SK-N-SH (cell line): ENCODE results near the gene ARMC10. TPM values are rescaled to one million over a fixed set of nuclear protein-coding genes. Genes with fewer than 3 reads are reported as not detected.

Experiments
- CTCF ChIA-PET: fragments of 300-600, 350-600 bp; formaldehyde crosslinking; extraction: SDS; loops from one replicate; lab custom pipeline; 2021; lab: Yijun Ruan, JAX
- POLR2A ChIA-PET: fragments of 350-600 bp; sonication (Branson Sonifier 250); formaldehyde crosslinking; extraction: SDS; loops from one replicate; lab custom pipeline; 2020; ENCODE audit warnings: antibody characterized with exemption, inconsistent platforms; lab: Yijun Ruan, JAX
- DNase-seq: peaks from one replicate; pipeline ENCODE4 v3.0.0; 2012
- H2AFZ ChIP-seq: fragments of 200-600 bp; sonication (generic); 2 replicates; pipeline ENCODE4 v1.8.1; 2016; ENCODE audit warnings: antibody characterized with exemption, mild to moderate bottlenecking, low read depth
- H3F3A ChIP-seq: fragments of 200-600 bp; sonication (generic); replicated peaks from 2 replicates; pipeline ENCODE3; 2016; ENCODE audit warnings: antibody characterized with exemption, mild to moderate bottlenecking; ENCODE audit not compliant: insufficient read depth
- H3K27ac ChIP-seq, 2 experiments: fragments of 200-500 bp in 1 of 2; fragments of 200-600 bp in 1 of 2; sonication (Bioruptor generic) in 1 of 2; sonication (generic), shearing (Covaris generic) in 1 of 2; 2 replicates each; pipeline versions ENCODE4 v1.5.1 to v1.6.1; 2014 to 2016; ENCODE audit warnings: low read depth in 2 of 2, inconsistent platforms in 1 of 2, low read length in 1 of 2, mild to moderate bottlenecking in 1 of 2, mixed read lengths in 1 of 2
- H3K27me3 ChIP-seq: fragments of 200-600 bp; sonication (generic), shearing (Covaris generic); 2 replicates; pipeline ENCODE4 v1.6.1; 2016; ENCODE audit warnings: mixed run types; ENCODE audit not compliant: insufficient read depth
- H3K36me3 ChIP-seq, 2 experiments: fragments of 200-500 bp in 1 of 2; fragments of 200-600 bp in 1 of 2; sonication (Bioruptor generic) in 1 of 2; sonication (generic) in 1 of 2; replicated peaks in 1 of 2; 2 replicates each; pipeline versions ENCODE3 to v1.5.1; 2014 to 2016; ENCODE audit warnings: low read length in 1 of 2, mild to moderate bottlenecking in 1 of 2; ENCODE audit not compliant: insufficient read depth in 2 of 2, control insufficient read depth in 1 of 2
- H3K4me1 ChIP-seq, 2 experiments: fragments of 200-500 bp in 1 of 2; fragments of 200-600 bp in 1 of 2; sonication (Bioruptor generic) in 1 of 2; sonication (generic), shearing (Covaris generic) in 1 of 2; 2 replicates each; pipeline versions ENCODE4 v1.5.1 to v1.6.1; 2014 to 2016; ENCODE audit warnings: low read depth in 1 of 2, low read length in 1 of 2, mixed run types in 1 of 2; ENCODE audit not compliant: insufficient read depth in 2 of 2, control insufficient read depth in 1 of 2
- H3K4me2 ChIP-seq: fragments of 200-600 bp; sonication (generic), shearing (Covaris generic); 2 replicates; pipeline ENCODE4 v1.6.1; 2017; ENCODE audit warnings: mixed run types
- H3K4me3 ChIP-seq, 2 experiments: fragments of 200-500 bp in 1 of 2; fragments of 200-600 bp in 1 of 2; sonication (Bioruptor generic) in 1 of 2; sonication (generic), shearing (Covaris generic) in 1 of 2; 2 replicates each; pipeline versions ENCODE4 v1.5.1 to v1.8.1; 2014 to 2016; ENCODE audit warnings: low read depth in 2 of 2, inconsistent platforms in 1 of 2, low read length in 1 of 2, mild to moderate bottlenecking in 1 of 2, mixed read lengths in 1 of 2, moderate library complexity in 1 of 2
- H3K79me2 ChIP-seq: fragments of 200-600 bp; sonication (generic); 2 replicates; pipeline ENCODE4 v1.8.1; 2017; ENCODE audit warnings: mild to moderate bottlenecking; ENCODE audit not compliant: insufficient read depth
- H3K9ac ChIP-seq: fragments of 200-600 bp; sonication (generic); 2 replicates; pipeline ENCODE4 v1.6.1; 2017; ENCODE audit warnings: mixed run types
- H3K9me2 ChIP-seq: fragments of 200-600 bp; sonication (generic); 2 replicates; pipeline ENCODE4 v1.6.1; 2017; ENCODE audit warnings: mixed run types
- H3K9me3 ChIP-seq: fragments of 200-600 bp; sonication (generic); 2 replicates; pipeline ENCODE4 v1.6.1; 2017; ENCODE audit warnings: mixed run types, mild to moderate bottlenecking, moderate library complexity
- H4K20me1 ChIP-seq: fragments of 200-600 bp; sonication (generic); 2 replicates; pipeline ENCODE4 v1.6.1; 2017; ENCODE audit warnings: mild to moderate bottlenecking, mixed run types; ENCODE audit not compliant: insufficient read depth
- CHD2 ChIP-seq: fragments of 150-350 bp; IDR thresholded peaks from 2 replicates; pipeline ENCODE4 v1.6.1; 2018; ENCODE audit warnings: low read length; ENCODE audit not compliant: partially characterized antibody
- ELF1 ChIP-seq: IDR thresholded peaks from 2 replicates; pipeline ENCODE4 v1.4.0; 2012
- FOXM1 ChIP-seq: IDR thresholded peaks from 2 replicates; pipeline ENCODE4 v1.4.0; 2012; ENCODE audit warnings: low read depth, mild to moderate bottlenecking
- GATA2 ChIP-seq: sonication (generic); formaldehyde crosslinking; IDR thresholded peaks from 2 replicates; pipeline ENCODE4 v1.5.0; 2020; ENCODE audit warnings: mild to moderate bottlenecking, missing genetic modification reagents
- MEF2A ChIP-seq: IDR thresholded peaks from 2 replicates; pipeline ENCODE4 v1.4.0; 2012; ENCODE audit warnings: low read depth, borderline replicate concordance
- MXI1 ChIP-seq: IDR thresholded peaks from 2 replicates; pipeline ENCODE4 v1.6.1; 2012; ENCODE audit warnings: mild to moderate bottlenecking, low read depth, low read length, improper control_type of control experiment
- NFIC ChIP-seq: IDR thresholded peaks from 2 replicates; pipeline ENCODE4 v1.4.0; 2012; ENCODE audit warnings: borderline replicate concordance
- NRF1 ChIP-seq: IDR thresholded peaks from 2 replicates; pipeline ENCODE4 v1.6.1; 2012; ENCODE audit warnings: low read depth, mild to moderate bottlenecking, low read length
- RXRA ChIP-seq: IDR thresholded peaks from 2 replicates; pipeline ENCODE4 v1.4.0; 2012; ENCODE audit warnings: low read depth, mild to moderate bottlenecking, borderline replicate concordance
- SMC3 ChIP-seq: IDR thresholded peaks from 2 replicates; pipeline ENCODE4 v1.6.1; 2012; ENCODE audit warnings: low read depth, low read length, improper control_type of control experiment
- TCF12 ChIP-seq: IDR thresholded peaks from 2 replicates; pipeline ENCODE4 v1.4.0; 2012
- TEAD4 ChIP-seq: IDR thresholded peaks from 2 replicates; pipeline ENCODE4 v1.4.0; 2012; ENCODE audit warnings: mild to moderate bottlenecking, borderline replicate concordance; ENCODE audit not compliant: insufficient read depth
- YY1 ChIP-seq: IDR thresholded peaks from 2 replicates; pipeline ENCODE4 v1.4.0; 2012; ENCODE audit warnings: low read depth, mild to moderate bottlenecking
- WGBS: methylation state at CpG from one replicate; pipeline ENCODE4 v1.1.6; 2017; ENCODE audit warnings: low lambda C conversion rate; 5-methylcytosine and 5-hydroxymethylcytosine counted together
- polyA plus RNA-seq, 3 experiments: library from polyadenylated mRNA; depleted of rRNA; stranded (reverse); fragments of >200 nt; gene quantifications; 2 replicates each; pipeline ENCODE4 v1.2.3, GENCODE V29; 2012
- TF ChIP-seq, protein P1 (sequence below): fragments of 200-600 bp; sonication (generic); IDR thresholded peaks from 2 replicates; pipeline ENCODE4 v1.6.1; 2017; ENCODE audit warnings: antibody characterized with exemption, mild to moderate bottlenecking, moderate library complexity
- TF ChIP-seq, protein P2 (sequence below): IDR thresholded peaks from 2 replicates; pipeline ENCODE4 v1.6.1; 2012; ENCODE audit warnings: mild to moderate bottlenecking, low read depth, low read length, moderate library complexity
- TF ChIP-seq, protein P3 (sequence below): IDR thresholded peaks from 2 replicates; pipeline ENCODE4 v1.4.0; 2012; ENCODE audit warnings: low read depth, borderline replicate concordance

Gene ARMC10
- polyA plus RNA-seq, 1 of the 3 experiments (the other 2 are of a cell fraction): 43.4 TPM

DNA sequence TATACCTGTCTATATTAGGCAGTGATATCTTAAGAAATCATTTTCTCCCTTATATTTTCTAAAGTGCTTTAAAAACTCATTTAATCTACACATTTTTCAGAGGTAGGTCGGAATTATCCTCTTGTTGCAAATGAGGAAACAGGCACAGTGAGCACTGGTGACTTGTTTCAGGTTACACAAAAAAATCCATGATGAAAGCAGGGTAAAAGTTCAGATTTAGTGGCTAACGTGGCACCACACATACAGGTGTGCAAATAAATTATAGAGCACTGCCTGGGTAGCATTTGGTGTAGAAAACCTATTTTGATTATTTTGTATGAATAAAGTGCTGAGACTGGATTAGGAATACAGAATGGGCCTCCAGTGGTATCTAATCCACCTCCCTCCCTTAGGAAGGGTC lies 26.6 kb downstream of the ARMC10 start:
- H3K9ac ChIP-seq: no peak overlapping the region
- H3K9me3 ChIP-seq: no peaks in the 10 kb centered on the region
- no peak overlapping the region for H3K27ac ChIP-seq
- no peak overlapping the region for H2AFZ ChIP-seq
- no peaks in the 10 kb centered on the region for H3K4me1 ChIP-seq
- POLR2A ChIA-PET: no interaction called here
- peaks cover 64 to 65% of the 10 kb centered on the region in 2 experiments for H3K36me3 ChIP-seq
- 48% methylated on average over 2 of the region's 2 CpGs for WGBS
- no peaks in the 10 kb centered on the region for H4K20me1 ChIP-seq
- H3K27me3 ChIP-seq: no peaks in the 10 kb centered on the region
- CTCF ChIA-PET: interaction anchor here (1.0 kb wide), 1 partner anchor 13 kb away, joined by 3 read pairs; no protein-coding TSS in a partner anchor
- TF ChIP-seq MEF2A: no peak
- TF ChIP-seq, protein P1, sequence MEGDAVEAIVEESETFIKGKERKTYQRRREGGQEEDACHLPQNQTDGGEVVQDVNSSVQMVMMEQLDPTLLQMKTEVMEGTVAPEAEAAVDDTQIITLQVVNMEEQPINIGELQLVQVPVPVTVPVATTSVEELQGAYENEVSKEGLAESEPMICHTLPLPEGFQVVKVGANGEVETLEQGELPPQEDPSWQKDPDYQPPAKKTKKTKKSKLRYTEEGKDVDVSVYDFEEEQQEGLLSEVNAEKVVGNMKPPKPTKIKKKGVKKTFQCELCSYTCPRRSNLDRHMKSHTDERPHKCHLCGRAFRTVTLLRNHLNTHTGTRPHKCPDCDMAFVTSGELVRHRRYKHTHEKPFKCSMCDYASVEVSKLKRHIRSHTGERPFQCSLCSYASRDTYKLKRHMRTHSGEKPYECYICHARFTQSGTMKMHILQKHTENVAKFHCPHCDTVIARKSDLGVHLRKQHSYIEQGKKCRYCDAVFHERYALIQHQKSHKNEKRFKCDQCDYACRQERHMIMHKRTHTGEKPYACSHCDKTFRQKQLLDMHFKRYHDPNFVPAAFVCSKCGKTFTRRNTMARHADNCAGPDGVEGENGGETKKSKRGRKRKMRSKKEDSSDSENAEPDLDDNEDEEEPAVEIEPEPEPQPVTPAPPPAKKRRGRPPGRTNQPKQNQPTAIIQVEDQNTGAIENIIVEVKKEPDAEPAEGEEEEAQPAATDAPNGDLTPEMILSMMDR: no peak
- TF ChIP-seq FOXM1: no peak
- no peak for TF ChIP-seq RXRA
- TF ChIP-seq YY1: no peak
- TF ChIP-seq, protein P2, sequence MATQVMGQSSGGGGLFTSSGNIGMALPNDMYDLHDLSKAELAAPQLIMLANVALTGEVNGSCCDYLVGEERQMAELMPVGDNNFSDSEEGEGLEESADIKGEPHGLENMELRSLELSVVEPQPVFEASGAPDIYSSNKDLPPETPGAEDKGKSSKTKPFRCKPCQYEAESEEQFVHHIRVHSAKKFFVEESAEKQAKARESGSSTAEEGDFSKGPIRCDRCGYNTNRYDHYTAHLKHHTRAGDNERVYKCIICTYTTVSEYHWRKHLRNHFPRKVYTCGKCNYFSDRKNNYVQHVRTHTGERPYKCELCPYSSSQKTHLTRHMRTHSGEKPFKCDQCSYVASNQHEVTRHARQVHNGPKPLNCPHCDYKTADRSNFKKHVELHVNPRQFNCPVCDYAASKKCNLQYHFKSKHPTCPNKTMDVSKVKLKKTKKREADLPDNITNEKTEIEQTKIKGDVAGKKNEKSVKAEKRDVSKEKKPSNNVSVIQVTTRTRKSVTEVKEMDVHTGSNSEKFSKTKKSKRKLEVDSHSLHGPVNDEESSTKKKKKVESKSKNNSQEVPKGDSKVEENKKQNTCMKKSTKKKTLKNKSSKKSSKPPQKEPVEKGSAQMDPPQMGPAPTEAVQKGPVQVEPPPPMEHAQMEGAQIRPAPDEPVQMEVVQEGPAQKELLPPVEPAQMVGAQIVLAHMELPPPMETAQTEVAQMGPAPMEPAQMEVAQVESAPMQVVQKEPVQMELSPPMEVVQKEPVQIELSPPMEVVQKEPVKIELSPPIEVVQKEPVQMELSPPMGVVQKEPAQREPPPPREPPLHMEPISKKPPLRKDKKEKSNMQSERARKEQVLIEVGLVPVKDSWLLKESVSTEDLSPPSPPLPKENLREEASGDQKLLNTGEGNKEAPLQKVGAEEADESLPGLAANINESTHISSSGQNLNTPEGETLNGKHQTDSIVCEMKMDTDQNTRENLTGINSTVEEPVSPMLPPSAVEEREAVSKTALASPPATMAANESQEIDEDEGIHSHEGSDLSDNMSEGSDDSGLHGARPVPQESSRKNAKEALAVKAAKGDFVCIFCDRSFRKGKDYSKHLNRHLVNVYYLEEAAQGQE: no peak
- TF ChIP-seq TCF12: no peak
- no peak overlapping the region for H3K4me3 ChIP-seq
- no peaks in the 10 kb centered on the region for H3K79me2 ChIP-seq
- peaks cover 25% of the 10 kb centered on the region for H3F3A ChIP-seq
- no peak for DNase-seq
- H3K9me2 ChIP-seq: no peaks in the 10 kb centered on the region
- H3K4me2 ChIP-seq: no peak overlapping the region

DNA sequence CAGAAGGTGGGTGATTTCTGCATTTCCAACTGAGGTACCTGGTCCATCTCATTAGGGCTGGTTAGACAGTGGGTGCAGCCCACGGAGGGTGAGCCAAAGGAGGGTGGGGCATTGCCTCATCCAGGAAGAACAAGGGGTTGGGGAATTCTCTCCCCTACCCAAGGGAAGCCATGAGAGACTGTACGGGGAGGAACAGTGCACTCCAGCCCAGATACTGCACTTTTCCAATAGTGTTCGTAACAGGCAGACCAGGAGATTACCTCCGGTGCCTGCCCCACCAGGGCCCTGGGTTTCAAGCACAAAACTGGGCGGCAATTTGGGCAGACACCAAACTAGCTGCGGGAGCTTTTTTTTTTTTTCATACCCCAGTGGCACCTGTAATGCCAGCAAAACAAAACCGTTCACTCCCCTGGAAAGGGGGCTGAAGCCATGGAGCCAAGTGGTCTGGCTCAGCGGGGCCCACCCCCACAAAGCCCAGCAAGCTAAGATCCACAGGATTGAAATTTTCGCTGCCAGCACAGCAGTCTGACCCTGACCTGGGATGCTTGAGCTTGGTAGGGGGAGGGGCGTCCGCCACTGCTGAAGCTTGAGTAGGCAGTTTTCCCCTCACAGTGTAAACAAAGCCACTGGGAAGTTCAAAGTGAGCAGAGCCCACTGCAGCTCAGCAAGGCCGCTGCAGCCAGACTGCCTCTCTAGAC lies 31.2 kb downstream of the ARMC10 start:
- Histone ChIP-seq H3K9ac (no peak overlapping the region), H3K9me3 (no peaks in the 10 kb centered on the region), H3K4me2 (no peak overlapping the region), H3K4me3 (no peak overlapping the region), H3F3A (peaks cover 16% of the 10 kb centered on the region), H3K4me1 (no peaks in the 10 kb centered on the region), H4K20me1 (no peaks in the 10 kb centered on the region), H3K27ac (no peak overlapping the region), H2AFZ (no peak overlapping the region), H3K27me3 (no peaks in the 10 kb centered on the region), H3K36me3 (peaks cover 34 to 59% of the 10 kb centered on the region in 2 experiments), H3K9me2 (no peaks in the 10 kb centered on the region), H3K79me2 (no peaks in the 10 kb centered on the region)
- POLR2A ChIA-PET: interaction anchor here (0.6 to 1.3 kb wide), 2 partner anchors 43 to 357 kb away, joined by 4 to 6 read pairs; partner anchors contain the start of genes FAM185A and NAPEPLD
- CTCF ChIA-PET: interaction anchor here (1.2 to 1.4 kb wide), 2 partner anchors 13 to 170 kb away, joined by 3 to 4 read pairs; no protein-coding TSS in a partner anchor
- WGBS: 97% methylated on average over 10 of the region's 12 CpGs
- no peak for DNase-seq
- TF ChIP-seq SMC3: no peak
- no peak for TF ChIP-seq ELF1
- TF ChIP-seq NRF1: no peak
- TF ChIP-seq RXRA: no peak
- TF ChIP-seq NFIC: no peak
- no peak for TF ChIP-seq TEAD4
- TF ChIP-seq MXI1: no peak
- TF ChIP-seq CHD2: no peak
- TF ChIP-seq, protein P3, sequence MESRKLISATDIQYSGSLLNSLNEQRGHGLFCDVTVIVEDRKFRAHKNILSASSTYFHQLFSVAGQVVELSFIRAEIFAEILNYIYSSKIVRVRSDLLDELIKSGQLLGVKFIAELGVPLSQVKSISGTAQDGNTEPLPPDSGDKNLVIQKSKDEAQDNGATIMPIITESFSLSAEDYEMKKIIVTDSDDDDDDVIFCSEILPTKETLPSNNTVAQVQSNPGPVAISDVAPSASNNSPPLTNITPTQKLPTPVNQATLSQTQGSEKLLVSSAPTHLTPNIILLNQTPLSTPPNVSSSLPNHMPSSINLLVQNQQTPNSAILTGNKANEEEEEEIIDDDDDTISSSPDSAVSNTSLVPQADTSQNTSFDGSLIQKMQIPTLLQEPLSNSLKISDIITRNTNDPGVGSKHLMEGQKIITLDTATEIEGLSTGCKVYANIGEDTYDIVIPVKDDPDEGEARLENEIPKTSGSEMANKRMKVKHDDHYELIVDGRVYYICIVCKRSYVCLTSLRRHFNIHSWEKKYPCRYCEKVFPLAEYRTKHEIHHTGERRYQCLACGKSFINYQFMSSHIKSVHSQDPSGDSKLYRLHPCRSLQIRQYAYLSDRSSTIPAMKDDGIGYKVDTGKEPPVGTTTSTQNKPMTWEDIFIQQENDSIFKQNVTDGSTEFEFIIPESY: no peak
- no peak for TF ChIP-seq TCF12
- TF ChIP-seq GATA2 (CRISPR knock-in tag): no peak
- no peak for TF ChIP-seq MEF2A
